NCI-H2081 (cell line): ENCODE data around the gene TDRD7.
"Not testable (repeated sequence)": the region's sequence is repeated elsewhere in the genome, so short reads cannot be mapped to it uniquely, and the experiment has no call there.

Experiments used
- DNase-seq, 2 experiments: peaks; one replicate each; lab custom pipeline; 2025; lab: John Stamatoyannopoulos, UW

The TDRD7 gene

DNA sequence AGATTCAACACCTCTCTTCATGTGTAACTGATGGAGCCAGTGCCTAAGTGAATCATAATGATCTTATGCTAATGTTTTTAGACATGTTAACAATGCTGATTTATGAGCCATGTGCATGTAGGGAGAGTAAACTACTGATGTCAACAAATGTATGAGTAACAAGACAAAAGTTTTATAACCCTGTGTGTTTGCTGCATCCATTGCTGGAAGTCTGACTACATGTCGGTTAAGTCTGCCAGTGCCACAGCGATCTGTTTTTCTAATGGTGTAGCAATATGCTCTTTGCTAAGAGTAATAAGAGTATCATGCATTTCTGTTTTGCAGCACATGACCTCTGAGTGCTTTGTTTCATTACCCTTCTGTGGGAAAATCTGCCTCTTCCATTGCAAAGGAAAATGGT is 63.2 kb downstream of the TDRD7 start:
- DNase-seq = peak in 1 of 2 experiments; percentile 7

DNA sequence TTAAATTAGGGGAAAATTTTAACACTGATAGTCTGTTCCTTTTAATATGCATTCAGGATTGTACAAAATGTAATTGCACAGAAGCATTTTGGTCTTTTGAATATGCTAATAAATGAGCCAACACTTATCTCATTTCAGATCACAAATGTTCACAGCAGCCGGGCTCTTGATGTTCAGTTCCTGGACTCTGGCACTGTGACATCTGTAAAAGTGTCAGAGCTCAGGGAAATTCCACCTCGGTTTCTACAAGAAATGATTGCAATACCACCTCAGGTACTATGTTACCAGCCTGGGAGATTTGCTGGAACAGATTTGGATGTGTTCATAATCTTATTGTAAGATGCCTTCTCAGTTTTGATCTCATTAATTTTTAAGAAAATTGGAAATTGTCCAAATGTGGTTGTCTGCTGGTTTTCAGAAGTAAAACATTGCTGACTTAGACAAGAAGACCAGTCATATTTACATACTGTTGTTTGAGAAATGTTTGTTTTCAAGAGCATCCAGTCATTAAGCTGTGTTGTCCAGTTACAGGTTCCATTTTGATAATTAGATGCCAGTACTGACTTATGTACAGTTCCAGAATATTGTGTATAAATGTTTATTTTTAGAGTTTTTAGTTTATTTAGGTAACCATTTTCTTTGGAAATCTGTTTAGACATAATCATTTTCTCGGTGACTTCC is 66.5 kb downstream of the TDRD7 start:
- DNase-seq = no peak

DNA sequence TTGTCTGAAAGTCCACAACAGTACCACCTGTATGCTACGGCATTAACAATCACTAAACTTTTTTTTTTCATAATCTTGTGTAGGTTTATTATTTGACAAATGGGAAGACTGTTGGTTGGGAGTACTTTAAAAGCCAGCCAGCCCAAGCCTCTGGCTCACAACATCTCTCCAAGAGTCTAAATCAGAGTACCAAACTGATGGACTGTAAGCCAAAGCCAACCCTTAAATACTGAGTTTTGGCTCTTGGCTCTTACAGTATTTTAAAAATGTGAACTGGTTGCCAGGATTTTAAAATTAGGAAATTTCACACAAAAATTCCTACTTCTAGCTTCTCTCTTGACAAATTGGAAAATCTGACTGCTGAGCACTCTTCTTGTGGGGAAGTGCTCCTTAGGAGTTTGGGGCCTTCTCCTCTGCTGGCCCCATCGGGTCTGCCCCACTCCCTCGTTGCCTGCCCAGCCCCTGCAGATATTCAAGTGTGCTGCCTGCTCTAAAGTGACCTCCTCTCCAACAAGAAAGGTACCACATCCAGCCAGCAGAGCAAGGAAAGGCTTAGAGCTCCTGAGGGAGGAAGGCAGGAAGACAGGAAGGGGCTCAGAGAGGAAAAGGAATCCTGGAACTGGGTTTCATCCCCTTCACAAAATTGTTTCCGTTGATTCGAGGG is 67.7 kb downstream of the TDRD7 start:
- DNase-seq = no peak

GRCh38 chr9:97480174-97480573 is 68.3 kb downstream of the TDRD7 start:
- no peak for DNase-seq

DNA sequence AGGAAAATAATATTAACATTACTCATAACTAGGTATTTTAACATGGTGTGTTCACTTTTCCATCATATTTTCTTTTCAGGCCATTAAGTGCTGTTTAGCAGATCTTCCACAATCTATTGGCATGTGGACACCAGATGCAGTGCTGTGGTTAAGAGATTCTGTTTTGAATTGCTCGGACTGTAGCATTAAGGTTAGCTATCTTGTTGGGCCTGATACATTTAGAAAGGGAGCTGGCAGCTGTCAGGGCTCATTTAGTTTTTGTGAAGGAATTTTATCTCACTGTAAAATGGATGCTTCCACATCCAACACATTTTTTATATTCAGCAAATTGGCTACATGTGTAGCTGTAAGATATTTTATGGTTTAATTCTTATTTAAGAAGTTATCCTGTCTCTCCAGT is 68.9 kb downstream of the TDRD7 start:
- DNase-seq = no peak

GRCh38 chr9:97484134-97484533 is 72.2 kb downstream of the TDRD7 start:
- DNase-seq = no peak

DNA sequence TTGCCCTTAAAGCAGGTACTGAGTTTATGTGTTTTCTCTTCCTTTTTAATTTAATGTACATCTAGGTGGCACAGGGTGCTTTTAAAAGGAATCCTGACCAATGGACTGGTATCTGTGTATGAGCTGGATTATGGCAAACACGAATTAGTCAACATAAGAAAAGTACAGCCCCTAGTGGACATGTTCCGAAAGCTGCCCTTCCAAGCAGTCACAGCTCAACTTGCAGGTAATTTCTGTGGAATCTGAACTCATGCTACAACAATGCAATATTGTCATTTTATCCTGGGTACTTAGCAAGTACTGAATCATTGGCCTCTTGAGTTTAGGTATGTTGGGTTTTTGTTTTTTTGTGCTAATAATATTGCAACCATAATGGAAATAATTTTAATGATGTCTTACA is 75.2 kb downstream of the TDRD7 start:
- no peak for DNase-seq

DNA sequence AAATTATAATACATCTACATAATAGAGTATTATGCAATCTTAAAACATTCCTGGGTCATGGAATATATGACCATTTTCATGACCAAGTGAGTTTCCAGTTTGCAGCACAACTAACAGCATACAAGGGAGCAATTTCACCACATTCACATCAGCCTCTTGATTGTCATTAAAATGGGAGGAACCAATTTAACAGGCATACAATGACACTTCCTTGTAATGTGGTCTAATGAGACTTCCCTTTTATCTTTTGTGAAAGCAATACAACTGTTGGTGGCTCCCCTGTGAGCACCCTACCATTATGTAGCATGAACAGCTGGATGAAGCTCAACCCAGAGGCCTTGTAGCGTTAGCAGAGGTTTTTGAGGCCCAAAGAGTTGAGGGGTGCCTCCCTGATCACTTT is 76.0 kb downstream of the TDRD7 start:
- no peak for DNase-seq

- DNase-seq = no peak
Measured at GRCh38 chr9:97491216-97491999, 79.5 kb downstream of the TDRD7 start.

- DNase-seq = not testable (repeated sequence)
Measured at GRCh38 chr9:97497558-97498375, 85.9 kb downstream of the TDRD7 start.

DNA sequence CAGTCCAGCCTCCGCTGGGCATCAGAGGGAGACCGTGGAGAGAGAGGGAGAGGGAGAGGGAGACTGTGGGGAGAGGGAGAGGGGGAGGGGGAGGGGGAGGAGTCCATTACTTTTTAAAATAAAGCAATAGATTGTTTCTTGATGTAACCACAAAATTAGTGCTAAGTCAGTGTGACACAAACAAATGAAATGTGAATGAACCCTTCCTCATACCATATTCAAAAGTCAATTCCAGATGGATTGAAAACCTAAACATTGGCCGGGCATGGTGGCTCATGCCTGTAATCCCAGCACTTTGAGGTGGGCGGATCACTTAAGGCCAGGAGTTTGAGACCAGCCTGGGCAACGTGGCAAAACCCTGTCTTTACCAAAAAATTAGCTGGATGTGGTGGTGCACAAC is 87.0 kb downstream of the TDRD7 start:
- DNase-seq = not testable (repeated sequence)

- no peak for DNase-seq
Measured at GRCh38 chr9:97500263-97500662, 88.4 kb downstream of the TDRD7 start.

- DNase-seq = no peak
Measured at GRCh38 chr9:97500765-97501176, 88.9 kb downstream of the TDRD7 start.

GRCh38 chr9:97501177-97501971 is 89.5 kb downstream of the TDRD7 start, which contains the start of gene TMOD1:
TMOD1 (plus strand) TSS chr9:97501666; CDS start chr9:97524189, 22,523 bp downstream.
- DNase-seq = peak; percentile 62 to 63

DNA sequence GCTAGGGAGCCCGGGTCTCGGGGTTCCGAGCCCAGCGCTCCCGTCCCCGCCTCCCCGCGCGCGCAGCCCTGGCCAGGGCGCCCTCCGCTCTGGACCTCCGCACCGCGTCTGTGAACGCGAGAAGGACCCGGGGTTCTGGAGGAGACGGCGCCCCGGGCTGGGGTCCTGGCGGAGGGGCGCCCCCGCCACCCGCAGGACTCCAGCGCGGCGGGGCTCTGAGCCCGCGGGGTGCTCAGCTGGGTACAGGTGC is 90.0 kb downstream of the TDRD7 start:
- DNase-seq = no peak

- DNase-seq = no peak
Measured at GRCh38 chr9:97502222-97502983, 90.5 kb downstream of the TDRD7 start.

- no peak for DNase-seq
Measured at GRCh38 chr9:97502984-97503861, 91.3 kb downstream of the TDRD7 start.

DNA sequence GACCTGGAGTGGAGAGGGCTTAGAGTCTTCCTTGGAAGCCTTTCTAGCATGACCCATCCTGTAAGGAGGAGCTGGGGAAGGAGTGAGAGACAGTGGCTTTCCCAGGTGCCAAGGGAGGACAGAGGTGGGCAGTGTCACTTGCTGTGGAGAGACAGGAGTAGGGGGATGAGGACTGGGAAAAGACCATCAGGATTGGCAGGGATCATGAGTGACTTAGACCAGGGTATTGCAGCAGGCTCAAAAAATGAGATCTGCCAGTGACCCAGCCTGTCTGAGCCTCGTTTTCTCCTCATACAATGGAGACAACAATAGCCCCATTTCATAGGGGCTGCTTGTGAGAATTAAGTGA is 91.9 kb downstream of the TDRD7 start:
- no peak for DNase-seq

- DNase-seq = peak in 1 of 2 experiments; percentile 27
Measured at GRCh38 chr9:97504381-97505216, 92.7 kb downstream of the TDRD7 start.
